ENCODE measurements around the gene CAVIN3. TPM values are rescaled to one million over a fixed set of nuclear protein-coding genes. Genes with fewer than 3 reads are reported as not detected.

Gene CAVIN3
- total and polyA plus RNA-seq, 2 of the 8 experiments (the other 6 are each of a cell fraction or from before 2014, with no cell fraction given), result 17.7 to 26.4 TPM

DNA sequence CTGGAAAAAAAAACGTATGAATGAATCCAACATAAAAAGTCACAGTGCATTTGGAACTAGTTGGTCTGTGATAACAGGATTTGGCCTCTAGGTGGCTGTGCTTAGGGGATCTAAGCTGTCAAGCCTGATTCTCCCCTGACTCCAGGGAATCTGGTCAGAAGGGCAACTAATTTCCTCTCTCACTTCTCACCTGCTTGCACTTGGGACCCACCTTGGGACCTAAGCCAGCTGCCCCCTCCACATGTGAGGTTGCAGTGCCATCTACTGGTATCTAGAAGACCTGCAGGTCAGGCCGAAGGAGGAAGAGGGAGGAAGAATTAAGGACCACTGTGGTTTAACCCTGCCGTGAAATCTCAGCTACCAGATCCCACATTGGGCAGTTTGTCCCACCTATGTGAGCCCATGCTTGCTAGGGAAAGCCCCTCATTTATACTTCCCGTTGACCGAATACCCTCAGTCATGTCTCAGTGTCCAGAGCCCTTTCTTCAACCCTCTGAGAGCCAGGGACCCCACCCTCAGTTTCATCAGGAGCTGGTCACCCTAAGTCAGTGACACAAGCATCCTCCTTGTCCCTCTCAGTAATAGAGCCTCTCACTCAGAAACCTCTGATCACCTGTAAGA, 33.2 kb upstream of the CAVIN3 start:
- H3K4me3 ChIP-seq (ENCODE audit: extremely low read depth in 1 of 4, insufficient read depth in 2 of 4, low read depth in 3 of 4, low read length in 4 of 4), result no peak overlapping the region
- H3K14ac ChIP-seq (ENCODE audit: insufficient read length), result no peak overlapping the region
- H3K79me2 ChIP-seq (ENCODE audit: control insufficient read depth in 1 of 2, insufficient read depth in 2 of 2, low read length in 2 of 2), result no peaks in the 10 kb centered on the region
- no peaks in the 10 kb centered on the region for H3K4me1 ChIP-seq (replicated peaks in 1 of 4; ENCODE audit: control insufficient read depth in 3 of 4, insufficient read depth in 4 of 4, low read length in 3 of 4)
- no peak overlapping the region for H2BK15ac ChIP-seq (ENCODE audit: low read length)
- WGBS, 2 experiments (ENCODE audit: extremely low coverage in 1 of 2, insufficient coverage in 1 of 2, insufficient read length in 1 of 2, insufficient replicate concordance in 2 of 2, low coverage in 1 of 2, low lambda C conversion rate in 2 of 2, missing lambda C conversion rate in 1 of 2), result 18% methylated on average over 5 of the region's 5 CpGs; no CpG with 5 or more reads in 1 of the 2 experiments
- POLR2A ChIA-PET (ENCODE audit: partially characterized antibody), result interaction anchor here (0.6 to 1.6 kb wide), 2 partner anchors 12 to 30 kb away, joined by 4 to 10 read pairs; no protein-coding TSS in a partner anchor
- FAIRE-seq (peak; percentile 99), DNase-seq (ENCODE audit: low read depth in 1 of 2, low spot score in 2 of 2) (peak; percentile 78 to 90)
- no peak overlapping the region for H3K27ac ChIP-seq (ENCODE audit: low read depth, low read length)
- H3K23me2 ChIP-seq (ENCODE audit: low read depth, low read length), result no peaks in the 10 kb centered on the region
- no peak overlapping the region for H3K23ac ChIP-seq (ENCODE audit: insufficient read length)
- H2AFZ ChIP-seq (ENCODE audit: low read length), result 0 out of 2 replicates have a peak overlapping the region, but pooled peaks have one; percentile 60
- H2BK120ac ChIP-seq (replicated peaks; ENCODE audit: low read depth, low read length), result no peak overlapping the region
- H3K18ac ChIP-seq (ENCODE audit: extremely low read depth, low read length), result no peak overlapping the region
- no peaks in the 10 kb centered on the region for H3K9me3 ChIP-seq (ENCODE audit: insufficient read depth in 2 of 2, low read depth in 1 of 2, low read length in 1 of 2)
- no peak overlapping the region for H4K91ac ChIP-seq (replicated peaks; ENCODE audit: insufficient read length, low read length)
- no peaks in the 10 kb centered on the region for H3K36me3 ChIP-seq (ENCODE audit: control insufficient read depth in 2 of 4, insufficient read depth in 4 of 4, low read length in 3 of 4)
- H2AK5ac ChIP-seq (ENCODE audit: low read depth, low read length), result no peak overlapping the region
- CTCF ChIA-PET (ENCODE audit: partially characterized antibody), result interaction anchor here (0.6 to 7.4 kb wide), 78 partner anchors 8 to 1145 kb away, joined by 3 to 145 read pairs (median 4); partner anchors contain the start of genes CAVIN3, CCKBR and DNHD1
- no peak overlapping the region for H2BK20ac ChIP-seq (ENCODE audit: low read length)
- no peaks in the 10 kb centered on the region for H3K79me1 ChIP-seq (ENCODE audit: low read depth, low read length)
- H3K56ac ChIP-seq (replicated peaks; ENCODE audit: insufficient read length, low read depth, low read length), result no peak overlapping the region
- H3K27me3 ChIP-seq (replicated peaks in 1 of 4; ENCODE audit: control insufficient read depth in 3 of 4, extremely low read depth in 1 of 4, insufficient read depth in 3 of 4, low read length in 3 of 4), result no peaks in the 10 kb centered on the region
- H3K4ac ChIP-seq (replicated peaks; ENCODE audit: insufficient read length, low read depth, low read length), result no peak overlapping the region
- H3K4me2 ChIP-seq (ENCODE audit: insufficient read depth in 1 of 2, low read depth in 2 of 2, low read length in 2 of 2), result no peak overlapping the region
- H4K8ac ChIP-seq (ENCODE audit: extremely low read depth, insufficient read depth, low read length), result no peak overlapping the region
- H3K9ac ChIP-seq (replicated peaks in 1 of 4; ENCODE audit: extremely low read depth in 1 of 4, low read depth in 3 of 4, low read length in 3 of 4), result no peak overlapping the region
- no peak overlapping the region for H4K5ac ChIP-seq (ENCODE audit: insufficient read length, low read depth, low read length)
- H2BK12ac ChIP-seq (ENCODE audit: low read depth, low read length), result no peak overlapping the region
- H2BK5ac ChIP-seq (ENCODE audit: low read depth, low read length), result no peak overlapping the region
- no peaks in the 10 kb centered on the region for H4K20me1 ChIP-seq (replicated peaks in 1 of 2; ENCODE audit: control insufficient read depth in 1 of 2, insufficient read depth in 2 of 2, low read length in 2 of 2)

All from H1 (cell line).